Stimulated activated CD4-positive, alpha-beta T cell treated with anti-CD3 and anti-CD28 coated beads, Interleukin-1b, Interleukin-23, amount 100 ng/mL, for 4 hours (primary cell): ENCODE results near the gene SULT1C2.
"Not testable (repeated sequence)": the region's sequence is repeated elsewhere in the genome, so short reads cannot be mapped to it uniquely, and the experiment has no call there.

Source experiments
- DNase-seq, 2 donors: peaks; one replicate each; pipeline ENCODE4 v3.0.0-alpha.2; 2020; ENCODE audit warnings: low read depth in 2 of 2

Gene SULT1C2

GRCh38 chr2:108288534-108289106, at the start of gene SULT1C2:
Gene SULT1C2 (plus strand): TSS chr2:108288895. CDS start chr2:108293668, 4,773 bp downstream.
- DNase-seq, result no peak

GRCh38 chr2:108239786-108240185, 48.9 kb upstream of the SULT1C2 start, which contains the start of gene SULT1C3:
Gene SULT1C3 (plus strand): TSS chr2:108239968. CDS start chr2:108247195, 7,227 bp downstream.
- no peak for DNase-seq

- no peak for DNase-seq
Measured at GRCh38 chr2:108240966-108241365, 47.7 kb upstream of the SULT1C2 start.

GRCh38 chr2:108243566-108243965, 45.1 kb upstream of the SULT1C2 start:
- no peak for DNase-seq

- DNase-seq, result no peak
Measured at GRCh38 chr2:108244667-108245414, 43.9 kb upstream of the SULT1C2 start.

- no peak for DNase-seq
Measured at GRCh38 chr2:108253106-108253505, 35.6 kb upstream of the SULT1C2 start.

GRCh38 chr2:108257757-108258331, 30.9 kb upstream of the SULT1C2 start:
- no peak for DNase-seq

- DNase-seq, result no peak
Measured at GRCh38 chr2:108260773-108261172, 27.9 kb upstream of the SULT1C2 start.

GRCh38 chr2:108262036-108262435, 26.7 kb upstream of the SULT1C2 start:
- no peak for DNase-seq

- DNase-seq, result no peak
Measured at GRCh38 chr2:108263401-108263800, 25.3 kb upstream of the SULT1C2 start.

GRCh38 chr2:108266218-108266617, 22.5 kb upstream of the SULT1C2 start:
- DNase-seq, result no peak

GRCh38 chr2:108267101-108267500, 21.6 kb upstream of the SULT1C2 start:
- DNase-seq, result no peak

GRCh38 chr2:108268001-108268400, 20.7 kb upstream of the SULT1C2 start:
- DNase-seq, result no peak

GRCh38 chr2:108270346-108270745, 18.3 kb upstream of the SULT1C2 start:
- no peak for DNase-seq

- DNase-seq, result no peak
Measured at GRCh38 chr2:108270768-108271506, 17.8 kb upstream of the SULT1C2 start.

- no peak for DNase-seq
Measured at GRCh38 chr2:108271691-108272253, 16.9 kb upstream of the SULT1C2 start.

GRCh38 chr2:108278631-108279030, 10.1 kb upstream of the SULT1C2 start:
- DNase-seq, result no peak

- DNase-seq, result no peak
Measured at GRCh38 chr2:108279468-108279867, 9.2 kb upstream of the SULT1C2 start.

- DNase-seq, result no peak
Measured at GRCh38 chr2:108280466-108280865, 8.2 kb upstream of the SULT1C2 start.

- DNase-seq, result not testable (repeated sequence)
Measured at GRCh38 chr2:108284566-108284965, 4.1 kb upstream of the SULT1C2 start.

GRCh38 chr2:108285616-108286015, 3.1 kb upstream of the SULT1C2 start:
- DNase-seq, result no peak

- DNase-seq, result no peak
Measured at GRCh38 chr2:108287169-108287568, 1.5 kb upstream of the SULT1C2 start.
